Stimulated activated naive CD8-positive, alpha-beta T cell treated with anti-CD3 and anti-CD28 coated beads, Interleukin-15, Interleukin-2, amounts not matched to agents 100 U/mL and 50 U/mL, for 24 hours (primary cell): ENCODE data around the gene COLEC12.

ENCODE experiments used
- ATAC-seq: fragments of 150-1000 bp; cut with Tn5 transposase; one replicate; pipeline ENCODE4 v1.10.0; 2021
- DNase-seq: peaks from one replicate; pipeline ENCODE4 v3.0.0; 2021

COLEC12 gene

DNA sequence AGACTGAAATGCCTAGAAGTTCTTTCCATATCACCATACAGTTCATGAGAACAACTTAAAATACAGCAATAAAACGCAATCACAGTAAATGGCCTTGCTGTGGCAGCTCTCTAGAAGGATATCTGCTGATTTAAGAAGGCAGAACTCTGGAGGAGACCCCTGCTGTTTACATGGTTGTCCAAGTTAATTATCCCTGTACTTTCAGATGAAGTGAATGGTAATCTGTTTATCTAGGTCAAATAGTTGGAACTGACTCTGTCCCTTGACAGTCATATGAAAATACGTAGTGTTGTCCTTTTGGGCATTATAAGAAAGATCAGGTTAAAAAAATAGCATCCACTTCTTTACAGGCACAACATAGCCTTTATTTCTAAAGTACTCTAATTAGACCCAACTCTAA lies 115.6 kb downstream of the COLEC12 start:
- ATAC-seq (no peak), DNase-seq (no peak)

DNA sequence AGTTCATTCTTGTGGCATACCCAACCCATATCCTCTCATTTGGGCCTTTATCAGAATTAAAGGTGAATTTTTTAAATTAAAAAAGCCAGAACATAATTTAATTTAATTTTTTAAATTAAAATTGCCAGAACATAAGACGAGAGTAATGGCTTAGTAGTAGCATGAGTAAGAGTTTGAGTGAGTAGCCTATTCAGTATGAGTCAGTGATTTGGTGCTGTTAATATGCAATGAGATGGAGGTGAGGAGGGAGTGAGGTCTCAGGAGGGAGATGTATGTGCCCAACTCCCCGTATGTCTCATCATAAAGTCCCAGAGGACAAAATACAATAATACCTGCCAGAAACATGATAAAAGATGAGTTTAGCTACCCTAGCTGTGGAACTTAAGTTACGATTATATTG lies 117.4 kb downstream of the COLEC12 start:
- DNase-seq = no peak
- ATAC-seq = no peak

DNA sequence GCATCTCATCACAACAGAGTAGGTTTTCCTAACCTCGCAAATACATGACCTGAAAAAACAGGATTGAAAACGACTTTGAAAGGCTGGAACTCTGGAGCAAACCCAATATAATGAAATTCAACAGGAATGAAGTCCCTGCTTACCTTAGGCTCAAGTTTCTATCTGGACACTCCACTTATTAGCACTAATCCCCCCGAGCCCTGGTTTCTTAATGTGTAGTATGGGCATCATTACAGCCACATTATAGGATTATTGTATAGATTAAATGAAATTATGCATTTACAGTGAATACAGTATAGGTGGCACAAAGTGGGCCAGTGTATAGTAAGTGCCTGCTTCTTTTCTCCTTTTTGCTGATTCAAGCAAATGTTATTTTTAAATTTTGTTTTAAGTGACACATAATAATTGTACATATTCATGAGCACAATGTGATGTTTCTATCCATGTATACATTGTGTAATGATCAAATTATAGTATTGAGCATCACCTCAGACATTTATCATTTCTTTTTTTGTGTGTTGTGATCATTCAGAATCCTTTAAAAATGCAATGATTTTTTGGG lies 118.0 kb downstream of the COLEC12 start:
- ATAC-seq (no peak), DNase-seq (no peak)

DNA sequence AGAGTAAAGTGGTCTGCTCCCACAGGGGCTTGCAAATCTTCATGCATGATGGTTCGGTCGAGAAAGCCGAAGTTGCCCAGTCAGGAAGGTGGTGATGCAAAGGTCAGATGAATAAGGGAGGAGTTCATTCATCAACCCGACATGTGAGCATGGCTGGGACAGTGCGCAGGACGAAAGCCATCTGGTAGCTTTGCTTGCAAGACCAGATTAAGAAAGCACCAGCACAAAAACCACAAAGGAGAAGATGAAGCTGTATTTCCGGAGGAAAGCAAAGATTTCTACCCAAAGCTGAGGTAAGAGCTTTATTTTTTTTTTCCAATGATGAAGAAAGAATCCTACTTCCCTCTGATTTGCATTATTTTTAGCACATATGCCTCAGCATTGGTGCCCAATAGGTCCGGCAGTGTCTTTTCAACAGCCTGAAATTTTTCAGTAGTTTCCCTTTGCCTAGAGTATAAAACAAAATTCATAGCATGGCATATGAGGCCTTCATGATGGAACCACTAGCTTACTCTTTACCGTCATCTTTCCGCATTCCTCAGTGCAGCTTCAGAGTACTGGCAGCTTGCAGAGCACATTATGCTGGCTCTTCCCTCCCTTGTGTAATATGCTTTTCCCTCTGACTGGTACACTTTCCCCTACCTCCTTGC lies 120.7 kb downstream of the COLEC12 start:
- no peak for DNase-seq

DNA sequence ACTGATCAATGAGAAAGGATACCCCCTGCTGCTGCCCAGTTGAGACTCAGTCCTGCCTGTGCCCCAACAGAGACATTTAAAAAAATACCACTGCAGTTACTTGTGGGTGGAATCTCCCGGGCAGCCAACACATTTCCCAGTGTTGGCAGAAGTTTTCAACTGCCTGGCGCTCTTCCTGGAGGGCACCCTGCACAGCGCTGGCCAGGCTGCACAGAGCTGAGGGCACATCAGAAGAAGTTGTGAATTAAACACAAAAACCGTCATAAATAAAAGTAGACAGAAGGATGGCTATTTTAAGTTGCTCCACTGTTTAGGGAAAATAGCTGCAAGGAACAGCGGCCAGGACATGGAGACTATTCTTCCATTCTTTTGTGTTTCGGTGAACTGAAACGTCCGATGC lies 122.4 kb downstream of the COLEC12 start:
- ATAC-seq = no peak
- no peak for DNase-seq

More for the DNA sequence above, 120.7 kb downstream of the COLEC12 start:
- ATAC-seq = no peak

DNA sequence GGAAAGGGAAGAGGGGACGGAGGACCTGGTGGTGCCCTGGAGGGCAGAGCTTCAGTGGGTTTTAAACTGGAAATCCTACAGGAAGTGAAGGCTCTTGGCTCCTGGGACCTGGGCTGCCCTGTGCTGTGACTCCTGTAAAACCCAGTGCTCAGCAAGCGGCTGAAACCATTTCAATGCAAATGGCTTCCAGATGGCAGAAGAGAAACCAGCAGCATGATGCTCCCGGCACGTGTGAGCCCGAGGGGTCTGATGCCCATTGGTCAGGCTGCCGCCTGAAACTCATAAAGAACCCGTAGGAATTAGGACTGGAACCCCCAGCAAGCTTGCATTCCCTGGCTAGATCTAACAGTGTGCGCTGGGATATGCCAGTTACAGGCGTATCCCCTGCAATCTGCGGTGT lies 123.4 kb downstream of the COLEC12 start:
- DNase-seq = no peak
- no peak for ATAC-seq

DNA sequence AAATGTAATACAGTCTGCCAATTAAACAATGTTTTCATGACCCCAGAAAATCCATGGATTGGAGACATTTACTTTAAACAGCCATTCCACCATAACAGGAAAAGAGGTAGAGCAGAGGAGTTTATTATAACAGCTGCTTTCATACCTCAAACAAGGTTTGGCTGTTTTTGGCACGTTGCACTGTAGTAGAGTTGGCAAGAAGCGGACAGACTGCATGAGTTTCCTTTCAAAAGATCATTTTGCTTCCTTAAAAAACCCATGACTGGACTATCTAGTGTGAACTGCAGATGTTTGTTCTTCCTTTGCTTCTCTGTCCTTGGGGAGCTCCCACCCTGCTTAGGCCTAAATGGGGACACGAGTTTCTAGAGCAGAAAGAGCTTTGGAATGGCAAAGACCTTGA lies 124.2 kb downstream of the COLEC12 start:
- no peak for ATAC-seq

DNA sequence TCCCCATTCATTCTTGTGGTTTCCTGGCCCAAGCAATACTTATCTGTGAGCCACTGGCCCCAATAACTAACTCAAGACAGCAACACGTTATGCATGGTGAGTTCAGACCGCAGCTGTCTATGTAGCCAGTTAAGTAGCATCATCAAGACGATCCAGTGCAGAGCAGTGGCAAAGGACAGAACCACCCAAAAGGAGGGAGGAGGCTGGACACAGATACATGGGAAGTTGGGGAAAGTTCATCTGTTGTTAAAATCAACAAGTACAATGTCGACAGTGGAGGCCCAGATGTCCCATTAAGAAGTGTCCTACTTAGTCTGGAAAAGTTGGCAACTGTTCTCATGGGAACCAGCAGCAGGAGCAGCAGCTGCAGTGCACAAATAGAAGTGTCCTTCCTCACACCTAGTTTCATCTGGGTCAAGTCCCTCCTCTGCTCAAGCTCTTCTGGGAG lies 125.8 kb downstream of the COLEC12 start:
- DNase-seq (no peak), ATAC-seq (no peak)

More for the DNA sequence above, 124.2 kb downstream of the COLEC12 start:
- no peak for DNase-seq

DNA sequence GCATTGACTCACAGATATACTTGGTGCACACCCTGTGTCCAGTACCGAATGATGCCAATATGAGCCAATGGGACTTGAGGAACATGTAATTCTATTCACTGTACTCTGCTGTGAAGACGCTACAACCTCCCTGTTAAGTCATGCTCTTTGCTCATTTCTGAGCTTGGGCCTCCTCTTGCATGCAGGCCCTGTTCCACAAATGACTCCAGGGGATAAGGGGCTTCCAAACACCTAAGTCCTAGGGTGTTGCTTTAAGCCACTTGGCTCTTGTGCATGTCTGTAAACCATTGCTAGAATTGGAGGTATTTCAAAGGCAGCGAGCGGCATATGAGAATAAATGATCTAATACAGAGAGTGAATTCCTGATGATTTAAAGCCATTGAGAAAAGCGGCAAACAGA lies 126.7 kb downstream of the COLEC12 start:
- no peak for ATAC-seq
- DNase-seq = no peak

DNA sequence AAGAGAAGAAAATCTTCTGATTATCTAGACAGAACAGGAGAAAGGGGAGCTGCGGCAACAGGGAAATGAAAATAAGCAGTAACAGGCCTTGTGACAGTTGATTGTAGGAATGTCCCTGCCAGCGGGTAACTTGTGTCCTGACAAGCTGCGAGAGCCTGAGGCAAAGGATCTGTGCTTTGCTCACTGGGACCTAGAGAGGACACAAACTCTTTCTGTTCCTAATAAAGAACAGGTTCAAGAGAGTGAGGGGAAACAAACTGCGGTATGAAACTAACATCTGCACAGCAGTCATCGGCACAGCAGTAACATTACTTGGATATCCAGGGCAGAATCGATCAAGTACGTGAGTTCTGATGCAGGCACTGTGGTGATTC lies 128.9 kb downstream of the COLEC12 start:
- DNase-seq = no peak
- ATAC-seq = no peak

DNA sequence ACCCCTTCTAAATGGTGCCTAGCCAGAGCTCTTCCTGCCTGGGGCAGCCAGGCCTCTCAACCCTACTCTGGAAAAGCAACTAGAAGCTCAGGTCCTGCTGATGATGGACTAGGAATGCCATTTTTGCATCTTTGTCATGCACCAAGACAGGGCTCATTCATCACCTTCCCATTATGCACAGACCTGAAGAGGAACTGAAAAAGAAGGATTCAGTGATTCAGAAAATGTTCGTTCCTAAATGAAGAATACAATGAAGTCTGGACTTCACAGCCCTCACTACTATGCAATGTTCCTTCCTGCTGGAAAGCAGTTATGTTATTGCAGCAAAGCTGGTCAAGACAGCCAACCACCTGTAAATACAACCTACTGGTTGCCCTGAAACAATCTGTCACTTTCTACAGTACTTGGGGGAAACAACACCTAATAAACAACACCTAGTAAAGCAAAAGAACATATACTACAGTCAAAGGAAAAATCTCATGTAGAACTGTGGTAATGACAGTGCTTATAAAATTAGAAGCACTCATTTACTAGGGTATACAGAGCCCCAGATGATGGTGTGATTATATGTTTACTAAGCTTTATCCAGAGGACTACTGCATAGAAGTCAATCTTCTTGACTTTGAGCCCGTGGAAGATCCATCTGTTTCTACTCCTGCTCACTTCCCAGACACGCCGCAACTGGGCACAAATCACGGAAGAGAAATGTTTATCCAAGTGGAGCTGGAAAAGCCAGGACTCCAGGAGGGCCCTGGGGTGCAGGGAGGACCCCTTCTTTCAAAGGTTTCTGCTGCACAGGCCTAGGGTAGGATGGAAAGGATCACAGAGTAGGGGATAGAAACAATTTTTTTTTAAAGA lies 129.5 kb downstream of the COLEC12 start:
- DNase-seq (no peak), ATAC-seq (no peak)

DNA sequence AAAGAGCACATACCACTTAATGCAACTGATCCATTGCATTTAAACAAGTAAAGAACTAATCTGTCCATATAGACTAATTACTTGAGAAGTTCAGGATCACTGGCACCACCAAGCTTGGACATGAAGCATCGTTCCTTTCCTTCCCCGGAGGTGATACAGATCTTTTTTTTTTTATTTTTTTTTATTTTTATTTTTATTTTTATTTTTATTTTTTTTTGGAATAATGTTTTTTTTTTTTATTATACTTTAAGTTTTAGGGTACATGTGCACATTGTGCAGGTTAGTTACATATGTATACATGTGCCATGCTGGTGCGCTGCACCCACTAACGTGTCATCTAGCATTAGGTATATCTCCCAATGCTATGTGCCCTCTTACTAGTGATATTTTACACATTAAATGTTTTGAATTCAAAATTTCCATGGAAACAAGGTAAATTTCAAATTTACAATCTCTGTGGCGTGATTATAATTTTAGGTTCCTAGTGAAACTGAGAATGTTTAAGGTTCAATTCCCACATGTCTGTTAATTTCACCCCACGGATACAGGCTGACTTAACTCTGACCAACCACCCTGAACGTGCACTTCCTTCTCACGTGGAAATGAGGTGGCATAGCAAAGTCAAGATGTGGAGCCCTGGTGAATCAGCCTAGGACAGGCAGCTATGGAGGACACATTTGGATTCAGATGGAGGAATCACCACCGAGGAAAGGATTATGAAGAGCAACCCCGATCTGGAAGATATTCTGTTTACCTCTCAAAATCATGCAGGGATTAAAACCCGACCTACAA lies 131.1 kb downstream of the COLEC12 start:
- no peak for ATAC-seq
- no peak for DNase-seq

DNA sequence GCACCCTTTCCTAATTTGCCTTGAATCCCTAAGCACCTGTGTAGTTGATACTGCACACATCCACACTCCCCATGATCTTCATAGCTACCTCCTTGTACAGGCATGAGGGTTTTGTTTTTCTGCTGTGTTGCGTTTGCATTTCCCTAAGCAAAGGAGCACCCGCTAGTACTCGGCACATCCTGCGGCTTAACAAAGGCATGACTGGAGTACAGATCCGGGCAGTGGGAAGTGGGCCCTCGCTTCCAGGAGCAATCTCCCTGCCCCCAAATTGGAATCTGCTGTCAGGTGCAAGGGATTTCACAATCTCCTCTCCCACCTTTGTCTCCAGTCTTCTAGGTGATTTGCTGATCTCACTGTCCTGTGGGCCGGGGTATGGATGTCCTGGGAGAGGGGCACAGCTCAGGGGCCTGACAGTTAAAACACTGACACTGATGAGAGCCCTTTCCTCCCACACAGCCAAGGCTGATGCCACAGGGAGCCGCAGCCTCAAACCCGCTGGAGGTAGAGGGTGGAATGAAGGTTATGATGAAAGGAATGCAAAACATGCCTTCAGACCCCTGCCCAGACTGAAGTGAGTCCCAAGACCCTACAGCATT lies 133.9 kb downstream of the COLEC12 start:
- DNase-seq (no peak), ATAC-seq (no peak)

DNA sequence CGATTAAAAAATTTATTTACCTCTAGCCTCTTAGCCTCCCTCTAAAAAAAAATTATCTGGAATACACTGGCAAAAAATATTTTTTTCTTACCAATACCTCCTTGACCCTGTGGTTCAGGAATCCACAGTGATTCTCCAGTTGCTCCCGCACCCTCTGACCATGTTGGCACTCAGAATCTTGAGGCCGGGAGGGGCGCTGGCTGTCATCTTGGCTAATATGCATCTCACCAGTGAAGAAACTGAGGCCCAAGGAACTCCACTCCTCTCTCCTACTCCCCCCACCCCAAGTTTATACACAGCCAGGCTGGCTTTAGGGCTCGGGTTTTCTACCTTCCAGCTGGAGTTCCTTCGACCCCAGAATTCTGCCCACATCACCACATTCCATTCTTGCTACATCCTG lies 134.8 kb downstream of the COLEC12 start:
- DNase-seq = no peak
- ATAC-seq = no peak

DNA sequence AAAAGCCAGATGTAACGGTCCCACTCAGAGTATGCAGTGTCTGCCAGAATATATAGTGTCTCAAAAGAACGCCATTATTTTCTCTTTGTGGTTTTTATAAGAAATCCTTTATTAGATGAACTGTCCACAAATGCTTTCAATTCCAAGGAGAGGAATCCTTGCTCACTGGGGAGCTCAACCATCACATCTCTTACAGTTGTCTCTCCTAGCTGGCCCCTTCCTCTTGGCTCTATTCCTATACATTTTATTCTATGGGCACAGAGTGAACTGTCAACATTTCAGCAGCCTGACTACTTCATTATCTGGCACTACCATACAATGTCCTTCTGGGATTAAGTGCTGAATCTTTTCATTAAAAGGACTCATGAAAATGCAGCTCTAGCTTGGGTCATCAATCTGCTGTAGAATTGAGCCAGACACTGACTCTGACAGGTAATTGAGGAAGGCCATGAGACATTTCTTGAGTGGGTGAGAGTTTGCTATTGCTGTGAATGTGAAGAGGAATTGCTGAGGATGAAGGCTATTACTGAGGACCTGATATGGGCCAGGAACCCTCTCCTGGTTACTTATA lies 136.2 kb downstream of the COLEC12 start:
- ATAC-seq (no peak), DNase-seq (no peak)

DNA sequence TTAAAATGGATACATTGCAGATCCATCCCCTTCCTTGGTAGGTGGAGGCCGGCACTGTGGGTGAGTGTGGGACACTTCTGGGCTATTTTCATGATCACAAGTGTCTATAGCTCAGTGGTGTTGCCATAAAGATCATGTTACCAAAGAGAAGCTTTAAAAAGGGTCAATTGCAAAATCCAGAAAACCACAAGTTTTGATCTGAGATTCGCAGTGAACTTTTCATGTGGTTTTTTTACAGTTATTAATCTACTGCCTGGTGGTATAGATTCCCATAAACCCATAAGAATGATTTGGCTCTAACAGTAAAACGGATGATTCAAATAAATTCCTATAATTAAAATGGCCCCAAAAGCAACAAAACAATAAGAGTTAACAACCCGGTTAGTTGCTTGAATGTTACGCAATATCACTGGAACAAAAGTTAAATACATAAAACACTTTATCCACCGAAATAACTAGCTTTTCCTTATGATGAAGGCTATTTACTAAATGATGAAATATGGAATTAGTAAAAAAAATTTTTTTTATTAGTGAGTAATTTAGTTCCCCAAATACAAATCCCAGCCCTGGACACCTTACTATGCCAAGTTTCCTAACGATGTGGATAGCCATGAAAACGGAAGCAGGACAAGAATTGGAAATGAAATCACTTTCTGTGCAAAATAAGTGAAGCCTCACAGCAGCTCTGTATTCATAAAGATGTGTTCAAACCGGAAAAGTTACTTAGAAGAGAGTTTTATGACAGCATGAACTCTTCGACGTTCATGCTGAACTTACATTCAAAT lies 137.0 kb downstream of the COLEC12 start:
- ATAC-seq (no peak), DNase-seq (no peak)

DNA sequence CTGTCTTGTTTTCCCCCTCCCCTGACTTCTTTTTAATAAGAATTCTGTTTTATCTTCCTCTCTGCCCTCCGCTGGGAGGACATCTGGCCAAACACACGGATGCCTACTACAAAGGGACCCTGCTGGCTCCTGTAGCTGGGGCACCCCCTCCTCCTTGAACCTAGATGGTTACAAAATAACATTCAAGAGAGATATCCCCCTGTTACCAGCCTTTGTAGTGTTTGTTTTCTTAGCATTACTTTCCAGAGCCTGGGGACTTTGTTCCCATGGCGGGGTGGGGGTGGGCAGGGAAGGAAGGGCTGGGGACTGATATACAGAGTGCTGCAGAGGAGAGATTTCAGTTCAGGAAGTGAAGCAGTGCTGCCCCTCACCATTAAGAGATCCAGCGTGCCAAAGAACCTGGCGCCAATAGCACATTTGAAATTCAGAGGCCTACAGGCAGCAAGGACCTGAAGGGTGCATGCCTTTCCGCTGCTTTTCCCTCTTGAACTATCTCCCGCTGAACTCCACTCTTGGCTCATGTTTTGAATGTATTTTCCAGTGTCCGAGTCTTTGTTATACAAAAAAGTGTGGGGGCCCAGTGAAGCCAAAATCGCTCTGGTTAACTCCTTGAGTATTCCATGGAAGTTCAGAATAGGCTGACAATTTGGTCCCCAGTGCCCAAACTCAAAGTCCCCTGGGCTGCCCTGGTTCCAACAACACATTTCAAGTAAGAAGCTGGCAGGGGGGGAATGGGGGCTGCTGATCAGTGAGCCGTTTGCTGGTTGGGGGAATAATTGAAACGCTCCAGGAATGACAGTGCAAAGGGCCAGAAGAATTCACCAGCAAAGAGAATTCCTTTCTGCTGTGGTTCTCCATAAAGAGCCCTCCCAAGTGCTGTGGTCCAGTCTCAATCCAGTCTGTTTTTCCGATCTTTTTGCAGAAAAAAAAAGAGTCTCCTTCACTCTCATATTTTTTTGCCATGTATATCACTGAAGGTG lies 137.9 kb downstream of the COLEC12 start:
- DNase-seq = no peak
- ATAC-seq = no peak

DNA sequence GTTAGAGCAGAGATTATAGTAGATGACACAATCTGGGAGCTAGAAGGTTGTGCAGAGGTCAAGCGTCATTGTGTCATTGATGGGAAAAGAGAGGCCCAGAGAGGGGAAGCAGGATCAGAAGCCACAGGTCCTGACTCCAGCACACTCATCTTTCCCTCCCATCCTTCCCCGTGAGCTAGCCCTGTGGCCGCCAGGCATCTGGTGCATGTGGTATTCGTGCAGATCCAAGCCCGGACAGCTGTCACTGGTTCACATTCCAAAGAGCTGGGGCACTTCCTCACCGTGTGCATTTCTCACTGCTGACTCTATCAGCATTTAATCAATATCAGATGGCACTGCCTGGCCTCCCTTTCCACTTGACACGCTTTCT lies 138.6 kb downstream of the COLEC12 start:
- no peak for ATAC-seq

DNA sequence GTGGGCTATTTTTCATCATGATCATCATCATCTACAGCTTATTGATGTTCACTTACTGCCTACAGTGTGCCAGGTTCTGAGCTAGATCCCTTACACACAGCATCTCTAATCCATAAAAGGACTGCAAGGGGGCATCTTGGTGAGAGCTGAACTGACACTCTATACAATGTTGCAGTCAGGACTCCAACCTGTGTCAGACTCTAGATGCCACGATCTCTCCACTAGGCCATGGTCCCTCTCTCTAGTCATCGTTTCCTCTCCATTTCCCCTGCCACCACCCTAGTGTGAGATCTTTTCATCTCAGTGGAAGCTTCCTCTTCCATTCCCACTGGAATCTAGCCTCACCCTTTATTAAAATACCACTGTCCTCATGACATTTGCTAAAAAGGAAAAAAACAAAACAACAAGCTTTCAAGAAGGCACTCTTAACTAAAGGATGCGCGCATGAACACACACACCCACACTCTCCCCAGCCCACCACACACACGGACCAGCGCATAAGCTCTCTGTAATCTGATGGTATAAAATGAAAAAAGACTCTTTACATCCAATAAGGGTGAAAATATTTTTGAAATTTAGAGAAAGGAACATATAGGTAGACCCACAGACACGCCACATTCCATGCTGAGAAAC lies 139.3 kb downstream of the COLEC12 start:
- DNase-seq = no peak

More for the DNA sequence above, 138.6 kb downstream of the COLEC12 start:
- DNase-seq = no peak

More for the DNA sequence above, 139.3 kb downstream of the COLEC12 start:
- ATAC-seq = no peak
